Measurements from ENCODE around the gene UBE2F.

Gene UBE2F, protein sequence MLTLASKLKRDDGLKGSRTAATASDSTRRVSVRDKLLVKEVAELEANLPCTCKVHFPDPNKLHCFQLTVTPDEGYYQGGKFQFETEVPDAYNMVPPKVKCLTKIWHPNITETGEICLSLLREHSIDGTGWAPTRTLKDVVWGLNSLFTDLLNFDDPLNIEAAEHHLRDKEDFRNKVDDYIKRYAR

DNA sequence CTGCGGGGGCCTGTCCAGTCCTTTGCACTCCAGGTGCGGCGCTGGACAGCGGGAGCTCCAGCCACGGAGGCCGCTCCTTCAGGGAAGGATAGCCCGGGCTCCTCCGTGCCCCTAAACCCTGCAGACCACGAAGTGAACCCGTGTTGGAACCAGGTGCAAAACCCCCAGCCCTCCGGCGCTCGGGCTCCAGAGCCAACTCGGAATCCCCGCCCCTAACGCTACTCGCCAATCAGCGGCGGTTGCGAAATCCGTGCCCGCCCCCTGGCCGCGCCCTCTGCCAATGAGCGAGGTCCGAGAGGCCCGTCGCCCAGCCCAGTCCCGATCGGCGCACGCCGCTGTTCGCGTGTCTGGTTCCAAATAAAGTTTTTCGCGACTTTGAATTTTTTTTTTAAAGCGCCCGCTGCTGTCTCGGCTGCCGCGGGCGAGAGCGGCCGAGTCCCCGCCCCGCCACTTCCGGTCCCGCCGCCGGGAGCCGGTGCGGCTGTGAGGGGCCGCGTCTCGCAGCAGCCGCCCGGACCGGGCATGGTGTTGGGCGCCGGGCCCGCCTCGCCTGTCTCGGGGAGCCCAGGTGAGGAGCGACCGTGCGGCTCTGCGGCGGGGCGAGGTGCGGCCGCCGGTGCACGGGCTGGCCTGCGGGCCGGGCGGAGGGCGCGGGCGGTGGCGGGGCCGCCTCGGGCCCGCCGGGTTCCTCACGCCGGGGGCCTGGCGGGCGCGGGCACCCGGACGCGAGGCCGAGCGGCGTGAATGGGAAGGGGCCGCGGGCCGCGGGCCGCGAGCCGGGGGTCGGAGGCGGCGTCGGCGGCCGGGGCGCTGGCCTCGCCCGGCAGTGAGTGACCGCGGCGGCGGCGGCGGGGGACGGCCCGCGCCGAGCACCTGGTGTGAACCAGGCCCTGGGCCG is at the start of gene UBE2F:
TSS of gene UBE2F (plus strand) at position 450 of the 898 bp plus-strand sequence. CDS start 6,094 bp downstream, outside the sequence.
- POLR2A ChIA-PET = no interaction called here
- TF ChIP-seq LEF1 (IDR thresholded peaks at IDR 0.05; ENCODE audit: borderline replicate concordance) (no peak), BHLHE40 (IDR thresholded peaks at IDR 0.05; ENCODE audit: borderline replicate concordance) (no peak), CTBP1 (IDR thresholded peaks at IDR 0.05; ENCODE audit: borderline replicate concordance) (no peak), FOXM1 (IDR thresholded peaks at IDR 0.05; ENCODE audit: borderline replicate concordance) (no peak), ZNF384 (IDR thresholded peaks at IDR 0.05) (peak; percentile 100)
- TF ChIP-seq, protein P1, sequence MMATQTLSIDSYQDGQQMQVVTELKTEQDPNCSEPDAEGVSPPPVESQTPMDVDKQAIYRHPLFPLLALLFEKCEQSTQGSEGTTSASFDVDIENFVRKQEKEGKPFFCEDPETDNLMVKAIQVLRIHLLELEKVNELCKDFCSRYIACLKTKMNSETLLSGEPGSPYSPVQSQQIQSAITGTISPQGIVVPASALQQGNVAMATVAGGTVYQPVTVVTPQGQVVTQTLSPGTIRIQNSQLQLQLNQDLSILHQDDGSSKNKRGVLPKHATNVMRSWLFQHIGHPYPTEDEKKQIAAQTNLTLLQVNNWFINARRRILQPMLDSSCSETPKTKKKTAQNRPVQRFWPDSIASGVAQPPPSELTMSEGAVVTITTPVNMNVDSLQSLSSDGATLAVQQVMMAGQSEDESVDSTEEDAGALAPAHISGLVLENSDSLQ (IDR thresholded peaks at IDR 0.05) = no peak
- CTCF ChIA-PET = no interaction called here

DNA sequence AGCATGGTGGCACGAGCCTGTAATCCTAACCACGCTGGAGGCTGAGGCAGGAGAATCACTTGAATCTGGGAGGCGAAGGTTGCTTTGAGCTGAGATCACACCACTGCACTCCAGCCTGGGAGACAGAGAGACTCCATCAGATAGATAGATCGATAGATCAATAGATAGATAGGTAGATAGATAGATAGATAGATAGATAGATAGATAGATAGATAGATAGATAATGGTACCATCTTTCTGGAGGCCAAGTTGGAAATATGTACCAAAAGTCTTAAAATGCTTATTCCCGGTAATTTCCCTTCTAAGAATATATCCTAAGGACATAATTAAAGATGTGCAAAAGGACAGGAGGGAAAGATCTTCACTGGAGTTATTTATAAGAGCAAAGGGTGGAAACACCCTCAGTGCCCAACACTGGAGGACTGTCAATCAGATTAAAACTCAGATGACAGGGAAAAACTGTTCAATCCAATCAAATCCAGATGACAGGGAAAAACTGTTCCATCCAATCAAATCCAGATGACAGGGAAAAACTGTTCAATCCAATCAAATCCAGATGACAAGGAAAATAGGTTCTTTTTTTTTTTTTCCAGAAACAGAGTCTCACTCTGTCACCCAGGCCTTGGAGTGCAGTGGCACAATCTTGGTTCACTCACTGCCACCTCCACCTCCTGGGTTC is 49.0 kb upstream of the UBE2F start:
- POLR2A ChIA-PET = no interaction called here
- no peak for TF ChIP-seq SUZ12 (IDR thresholded peaks at IDR 0.05)
- no peak for TF ChIP-seq L3MBTL2 (conservative IDR thresholded peaks at IDR 0.05)
- TF ChIP-seq FOXA1 (IDR thresholded peaks at IDR 0.05) = no peak
- no peak for TF ChIP-seq HDGF (IDR thresholded peaks at IDR 0.05; ENCODE audit: borderline replicate concordance)
- no peak for TF ChIP-seq ZNF384 (IDR thresholded peaks at IDR 0.05)
- no peak for TF ChIP-seq SP1 (IDR thresholded peaks at IDR 0.05)
- TF ChIP-seq, protein P1 (IDR thresholded peaks at IDR 0.05) = no peak
- no peak for TF ChIP-seq TARDBP (IDR thresholded peaks at IDR 0.05)
- no peak for TF ChIP-seq ELF4 (IDR thresholded peaks at IDR 0.05)
- TF ChIP-seq LEF1 (IDR thresholded peaks at IDR 0.05; ENCODE audit: borderline replicate concordance) = no peak
- no peak for TF ChIP-seq FOXK2 (IDR thresholded peaks at IDR 0.05)
- TF ChIP-seq NFRKB (IDR thresholded peaks at IDR 0.05) = no peak
- TF ChIP-seq FOXM1 (IDR thresholded peaks at IDR 0.05; ENCODE audit: borderline replicate concordance) = no peak
- TF ChIP-seq BHLHE40 (IDR thresholded peaks at IDR 0.05; ENCODE audit: borderline replicate concordance) = no peak
- no peak for TF ChIP-seq CTBP1 (IDR thresholded peaks at IDR 0.05; ENCODE audit: borderline replicate concordance)
- no peak for TF ChIP-seq ARNT (IDR thresholded peaks at IDR 0.05)
- no peak for DNase-seq (ENCODE audit: extremely low spot score)
- CTCF ChIA-PET = no interaction called here

More for the DNA sequence above, at the start of gene UBE2F:
- DNase-seq (ENCODE audit: extremely low spot score) = peak; percentile 97

GRCh38 chr2:237919593-237919992 is 47.2 kb upstream of the UBE2F start:
- CTCF ChIA-PET = no interaction called here
- POLR2A ChIA-PET = no interaction called here
- no peak for DNase-seq (ENCODE audit: extremely low spot score)
- TF ChIP-seq SUZ12 (IDR thresholded peaks at IDR 0.05) (no peak), CTBP1 (IDR thresholded peaks at IDR 0.05; ENCODE audit: borderline replicate concordance) (no peak), L3MBTL2 (conservative IDR thresholded peaks at IDR 0.05) (no peak), SP1 (IDR thresholded peaks at IDR 0.05) (no peak), HDGF (IDR thresholded peaks at IDR 0.05; ENCODE audit: borderline replicate concordance) (no peak), FOXK2 (IDR thresholded peaks at IDR 0.05) (no peak), ELF4 (IDR thresholded peaks at IDR 0.05) (no peak), ARNT (IDR thresholded peaks at IDR 0.05) (no peak)

GRCh38 chr2:237920673-237921072 is 46.1 kb upstream of the UBE2F start:
- no peak for DNase-seq (ENCODE audit: extremely low spot score)
- ChIA-PET CTCF (no interaction called here), POLR2A (no interaction called here)
- TF ChIP-seq ARNT (IDR thresholded peaks at IDR 0.05) (no peak), HDGF (IDR thresholded peaks at IDR 0.05; ENCODE audit: borderline replicate concordance) (no peak), L3MBTL2 (conservative IDR thresholded peaks at IDR 0.05) (no peak; the same call in 1 of the 2 replicates), SP1 (IDR thresholded peaks at IDR 0.05) (no peak), SUZ12 (IDR thresholded peaks at IDR 0.05) (no peak), LEF1 (IDR thresholded peaks at IDR 0.05; ENCODE audit: borderline replicate concordance) (no peak), FOXK2 (IDR thresholded peaks at IDR 0.05) (no peak), NFRKB (IDR thresholded peaks at IDR 0.05) (no peak), FOXA1 (IDR thresholded peaks at IDR 0.05) (no peak), ELF4 (IDR thresholded peaks at IDR 0.05) (no peak), CTBP1 (IDR thresholded peaks at IDR 0.05; ENCODE audit: borderline replicate concordance) (no peak), ZNF384 (IDR thresholded peaks at IDR 0.05) (no peak), TARDBP (IDR thresholded peaks at IDR 0.05) (no peak)
- TF ChIP-seq, protein P1 (IDR thresholded peaks at IDR 0.05) = no peak

GRCh38 chr2:237921967-237922492 is 44.8 kb upstream of the UBE2F start:
- CTCF ChIA-PET = no interaction called here
- no peak for TF ChIP-seq L3MBTL2 (conservative IDR thresholded peaks at IDR 0.05)
- no peak for TF ChIP-seq FOXA1 (IDR thresholded peaks at IDR 0.05)
- TF ChIP-seq ARNT (IDR thresholded peaks at IDR 0.05) = no peak
- no peak for TF ChIP-seq FOXK2 (IDR thresholded peaks at IDR 0.05)
- TF ChIP-seq SUZ12 (IDR thresholded peaks at IDR 0.05) = no peak
- no peak for TF ChIP-seq ZNF384 (IDR thresholded peaks at IDR 0.05)
- no peak for TF ChIP-seq HDGF (IDR thresholded peaks at IDR 0.05; ENCODE audit: borderline replicate concordance)
- no peak for TF ChIP-seq ELF4 (IDR thresholded peaks at IDR 0.05)
- no peak for DNase-seq (ENCODE audit: extremely low spot score)
- POLR2A ChIA-PET = no interaction called here
